Measurements from ENCODE around the gene CHRM2.

- no peak for TF ChIP-seq CTCF (IDR thresholded peaks at IDR 0.05)
- no peak for TF ChIP-seq POLR2AphosphoS5 (IDR thresholded peaks at IDR 0.05)
- no peak for TF ChIP-seq EP300 (IDR thresholded peaks at IDR 0.05)
Observed at GRCh38 chr7:137025469-137026175, 157.2 kb downstream of the CHRM2 start.

Measured in upper lobe of left lung (tissue), 4 donors.